Liver (tissue), 3 donors: ENCODE data around the gene ORAI2.

ENCODE experiments used
- FOXA1 ChIP-seq: IDR thresholded peaks from 2 replicates; pipeline ENCODE4 v1.6.1; 2016; ENCODE audit warnings: antibody characterized with exemption
- GABPA ChIP-seq, 2 donors: IDR thresholded peaks in 1 of 2; conservative IDR thresholded peaks in 1 of 2; 2 replicates each; pipeline ENCODE4 v1.6.1; 2016; ENCODE audit warnings: antibody characterized with exemption in 2 of 2, mild to moderate bottlenecking in 1 of 2, moderate library complexity in 1 of 2
- HNF4A ChIP-seq, 2 donors: conservative IDR thresholded peaks; 2 replicates each; pipeline ENCODE4 v1.6.1; 2016; ENCODE audit warnings: antibody characterized with exemption in 2 of 2, mild to moderate bottlenecking in 2 of 2
- HNF4G ChIP-seq: IDR thresholded peaks from 2 replicates; pipeline ENCODE4 v1.6.1; 2016; ENCODE audit warnings: antibody characterized with exemption
- JUND ChIP-seq, 2 donors: IDR thresholded peaks; 2 replicates each; pipeline ENCODE4 v1.6.1; 2016; ENCODE audit warnings: antibody characterized with exemption in 2 of 2
- RAD21 ChIP-seq, 2 donors: IDR thresholded peaks; 2 replicates each; pipeline ENCODE4 v1.6.1; 2016; ENCODE audit warnings: antibody characterized with exemption in 2 of 2, mild to moderate bottlenecking in 2 of 2
- SP1 ChIP-seq: IDR thresholded peaks from 2 replicates; pipeline ENCODE4 v1.6.1; 2018; ENCODE audit warnings: antibody characterized with exemption, mild to moderate bottlenecking
- TAF1 ChIP-seq: conservative IDR thresholded peaks from 2 replicates; pipeline ENCODE4 v1.6.1; 2016; ENCODE audit warnings: antibody characterized with exemption, mild to moderate bottlenecking
- TF ChIP-seq, protein P1 (sequence below): fragments of 150-350 bp; IDR thresholded peaks from 2 replicates; pipeline ENCODE4 v1.5.1; 2017; ENCODE audit warnings: improper control_type of control experiment, low read depth, low read length; ENCODE audit not compliant: missing input control
- TF ChIP-seq, protein P2 (sequence below): IDR thresholded peaks from 2 replicates; pipeline ENCODE4 v1.6.1; 2016; ENCODE audit warnings: antibody characterized with exemption
- TF ChIP-seq, protein P3 (sequence below): IDR thresholded peaks from 2 replicates; pipeline ENCODE4 v1.6.1; 2016; ENCODE audit warnings: antibody characterized with exemption, mild to moderate bottlenecking
- TF ChIP-seq, protein P4 (sequence below): IDR thresholded peaks from 2 replicates; pipeline ENCODE4 v1.6.1; 2016; ENCODE audit warnings: antibody characterized with exemption
- TF ChIP-seq, protein P5 (sequence below): IDR thresholded peaks from 2 replicates; pipeline ENCODE4 v1.6.1; 2016; ENCODE audit warnings: antibody characterized with exemption
- donor health status: healthy.
- donor health status: healthy.

DNA sequence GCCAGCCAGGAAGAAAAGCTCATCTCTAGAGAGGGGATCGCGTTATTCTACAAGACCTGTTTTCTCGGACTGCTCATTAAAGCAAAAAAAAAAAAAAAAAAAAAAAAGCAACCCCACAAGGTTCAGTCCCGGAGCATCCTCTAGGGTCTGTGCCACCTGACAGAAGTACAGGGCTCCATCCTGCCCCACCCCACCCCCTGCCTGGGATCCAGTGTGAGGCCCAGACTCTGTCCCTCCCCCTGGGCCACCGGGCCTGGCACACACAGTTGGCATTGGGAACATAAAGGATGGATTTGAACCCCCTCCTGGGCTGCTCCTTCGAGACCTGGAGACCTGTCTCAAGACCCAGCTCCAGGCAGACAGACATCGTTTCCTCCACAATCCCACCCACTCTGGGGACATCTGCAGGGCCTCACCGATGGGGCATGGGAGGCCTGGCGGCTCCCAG lies 688 bp downstream of the ORAI2 start:
- TF ChIP-seq, protein P1, sequence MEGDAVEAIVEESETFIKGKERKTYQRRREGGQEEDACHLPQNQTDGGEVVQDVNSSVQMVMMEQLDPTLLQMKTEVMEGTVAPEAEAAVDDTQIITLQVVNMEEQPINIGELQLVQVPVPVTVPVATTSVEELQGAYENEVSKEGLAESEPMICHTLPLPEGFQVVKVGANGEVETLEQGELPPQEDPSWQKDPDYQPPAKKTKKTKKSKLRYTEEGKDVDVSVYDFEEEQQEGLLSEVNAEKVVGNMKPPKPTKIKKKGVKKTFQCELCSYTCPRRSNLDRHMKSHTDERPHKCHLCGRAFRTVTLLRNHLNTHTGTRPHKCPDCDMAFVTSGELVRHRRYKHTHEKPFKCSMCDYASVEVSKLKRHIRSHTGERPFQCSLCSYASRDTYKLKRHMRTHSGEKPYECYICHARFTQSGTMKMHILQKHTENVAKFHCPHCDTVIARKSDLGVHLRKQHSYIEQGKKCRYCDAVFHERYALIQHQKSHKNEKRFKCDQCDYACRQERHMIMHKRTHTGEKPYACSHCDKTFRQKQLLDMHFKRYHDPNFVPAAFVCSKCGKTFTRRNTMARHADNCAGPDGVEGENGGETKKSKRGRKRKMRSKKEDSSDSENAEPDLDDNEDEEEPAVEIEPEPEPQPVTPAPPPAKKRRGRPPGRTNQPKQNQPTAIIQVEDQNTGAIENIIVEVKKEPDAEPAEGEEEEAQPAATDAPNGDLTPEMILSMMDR: no peak
- TF ChIP-seq, protein P2, sequence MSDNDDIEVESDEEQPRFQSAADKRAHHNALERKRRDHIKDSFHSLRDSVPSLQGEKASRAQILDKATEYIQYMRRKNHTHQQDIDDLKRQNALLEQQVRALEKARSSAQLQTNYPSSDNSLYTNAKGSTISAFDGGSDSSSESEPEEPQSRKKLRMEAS: no peak
- TF ChIP-seq SP1: no peak
- no peak for TF ChIP-seq RAD21 (IDR thresholded peaks at IDR 0.05)
- TF ChIP-seq TAF1: no peak
- TF ChIP-seq, protein P3, sequence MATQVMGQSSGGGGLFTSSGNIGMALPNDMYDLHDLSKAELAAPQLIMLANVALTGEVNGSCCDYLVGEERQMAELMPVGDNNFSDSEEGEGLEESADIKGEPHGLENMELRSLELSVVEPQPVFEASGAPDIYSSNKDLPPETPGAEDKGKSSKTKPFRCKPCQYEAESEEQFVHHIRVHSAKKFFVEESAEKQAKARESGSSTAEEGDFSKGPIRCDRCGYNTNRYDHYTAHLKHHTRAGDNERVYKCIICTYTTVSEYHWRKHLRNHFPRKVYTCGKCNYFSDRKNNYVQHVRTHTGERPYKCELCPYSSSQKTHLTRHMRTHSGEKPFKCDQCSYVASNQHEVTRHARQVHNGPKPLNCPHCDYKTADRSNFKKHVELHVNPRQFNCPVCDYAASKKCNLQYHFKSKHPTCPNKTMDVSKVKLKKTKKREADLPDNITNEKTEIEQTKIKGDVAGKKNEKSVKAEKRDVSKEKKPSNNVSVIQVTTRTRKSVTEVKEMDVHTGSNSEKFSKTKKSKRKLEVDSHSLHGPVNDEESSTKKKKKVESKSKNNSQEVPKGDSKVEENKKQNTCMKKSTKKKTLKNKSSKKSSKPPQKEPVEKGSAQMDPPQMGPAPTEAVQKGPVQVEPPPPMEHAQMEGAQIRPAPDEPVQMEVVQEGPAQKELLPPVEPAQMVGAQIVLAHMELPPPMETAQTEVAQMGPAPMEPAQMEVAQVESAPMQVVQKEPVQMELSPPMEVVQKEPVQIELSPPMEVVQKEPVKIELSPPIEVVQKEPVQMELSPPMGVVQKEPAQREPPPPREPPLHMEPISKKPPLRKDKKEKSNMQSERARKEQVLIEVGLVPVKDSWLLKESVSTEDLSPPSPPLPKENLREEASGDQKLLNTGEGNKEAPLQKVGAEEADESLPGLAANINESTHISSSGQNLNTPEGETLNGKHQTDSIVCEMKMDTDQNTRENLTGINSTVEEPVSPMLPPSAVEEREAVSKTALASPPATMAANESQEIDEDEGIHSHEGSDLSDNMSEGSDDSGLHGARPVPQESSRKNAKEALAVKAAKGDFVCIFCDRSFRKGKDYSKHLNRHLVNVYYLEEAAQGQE: no peak
- no peak for TF ChIP-seq HNF4A (conservative IDR thresholded peaks at IDR 0.05)
- TF ChIP-seq, protein P4, sequence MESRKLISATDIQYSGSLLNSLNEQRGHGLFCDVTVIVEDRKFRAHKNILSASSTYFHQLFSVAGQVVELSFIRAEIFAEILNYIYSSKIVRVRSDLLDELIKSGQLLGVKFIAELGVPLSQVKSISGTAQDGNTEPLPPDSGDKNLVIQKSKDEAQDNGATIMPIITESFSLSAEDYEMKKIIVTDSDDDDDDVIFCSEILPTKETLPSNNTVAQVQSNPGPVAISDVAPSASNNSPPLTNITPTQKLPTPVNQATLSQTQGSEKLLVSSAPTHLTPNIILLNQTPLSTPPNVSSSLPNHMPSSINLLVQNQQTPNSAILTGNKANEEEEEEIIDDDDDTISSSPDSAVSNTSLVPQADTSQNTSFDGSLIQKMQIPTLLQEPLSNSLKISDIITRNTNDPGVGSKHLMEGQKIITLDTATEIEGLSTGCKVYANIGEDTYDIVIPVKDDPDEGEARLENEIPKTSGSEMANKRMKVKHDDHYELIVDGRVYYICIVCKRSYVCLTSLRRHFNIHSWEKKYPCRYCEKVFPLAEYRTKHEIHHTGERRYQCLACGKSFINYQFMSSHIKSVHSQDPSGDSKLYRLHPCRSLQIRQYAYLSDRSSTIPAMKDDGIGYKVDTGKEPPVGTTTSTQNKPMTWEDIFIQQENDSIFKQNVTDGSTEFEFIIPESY: no peak
- no peak for TF ChIP-seq GABPA (IDR thresholded peaks at IDR 0.05 in 1 of 2, conservative IDR thresholded peaks at IDR 0.05 in 1 of 2)
- no peak for TF ChIP-seq JUND (IDR thresholded peaks at IDR 0.05)
- TF ChIP-seq HNF4G: no peak
- TF ChIP-seq FOXA1: no peak
- TF ChIP-seq, protein P5, sequence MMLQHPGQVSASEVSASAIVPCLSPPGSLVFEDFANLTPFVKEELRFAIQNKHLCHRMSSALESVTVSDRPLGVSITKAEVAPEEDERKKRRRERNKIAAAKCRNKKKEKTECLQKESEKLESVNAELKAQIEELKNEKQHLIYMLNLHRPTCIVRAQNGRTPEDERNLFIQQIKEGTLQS: no peak
